GM21786 (cell line): Measurements from ENCODE around the gene B3GNT2.

Experiments used
- ATAC-seq: cut with Tn5 transposase; IDR thresholded peaks from one replicate; pipeline ENCODE4 v1.9.1; 2021; ENCODE audit not compliant: unreplicated experiment

The B3GNT2 gene

DNA sequence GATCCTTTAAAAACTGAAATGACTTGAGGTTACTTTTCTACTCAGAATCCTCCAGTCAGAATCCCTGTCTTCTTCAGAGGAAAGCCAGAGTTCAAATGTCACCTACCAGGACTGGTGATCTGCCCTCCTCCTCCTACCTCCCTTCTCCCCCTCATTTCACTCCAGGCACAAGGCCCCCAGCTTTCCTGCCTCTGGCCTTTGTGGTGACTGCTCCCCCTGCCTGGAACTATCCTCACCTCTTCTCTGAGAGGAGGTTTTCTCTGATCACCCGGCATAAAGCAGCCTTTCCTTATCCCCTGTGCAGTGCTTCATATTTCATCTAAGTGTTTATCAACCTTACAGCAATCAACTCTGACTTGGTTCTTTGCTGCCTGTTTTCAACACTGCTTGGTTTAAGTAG, 6.8 kb downstream of the B3GNT2 start:
- ATAC-seq: no peak

DNA sequence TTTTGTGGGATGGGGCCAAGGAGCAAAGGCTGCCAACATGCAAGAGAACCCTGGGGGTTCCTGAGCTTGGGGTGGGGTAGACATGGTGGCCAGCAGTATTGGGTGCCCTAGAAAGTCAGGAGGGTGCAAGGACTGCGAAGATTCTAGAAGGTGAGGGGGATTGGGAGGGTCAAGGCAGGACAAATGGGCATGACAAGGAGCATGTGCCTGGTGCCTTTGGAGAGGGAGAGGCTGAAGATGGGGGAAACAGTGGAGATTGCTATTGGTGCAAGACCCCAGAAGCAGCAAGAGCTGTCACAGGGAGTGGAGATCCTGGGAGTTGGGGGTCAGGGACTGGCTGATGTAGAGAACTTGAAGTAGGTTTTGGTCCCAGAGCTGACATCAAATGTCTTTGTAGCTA, 7.5 kb downstream of the B3GNT2 start:
- no peak for ATAC-seq

DNA sequence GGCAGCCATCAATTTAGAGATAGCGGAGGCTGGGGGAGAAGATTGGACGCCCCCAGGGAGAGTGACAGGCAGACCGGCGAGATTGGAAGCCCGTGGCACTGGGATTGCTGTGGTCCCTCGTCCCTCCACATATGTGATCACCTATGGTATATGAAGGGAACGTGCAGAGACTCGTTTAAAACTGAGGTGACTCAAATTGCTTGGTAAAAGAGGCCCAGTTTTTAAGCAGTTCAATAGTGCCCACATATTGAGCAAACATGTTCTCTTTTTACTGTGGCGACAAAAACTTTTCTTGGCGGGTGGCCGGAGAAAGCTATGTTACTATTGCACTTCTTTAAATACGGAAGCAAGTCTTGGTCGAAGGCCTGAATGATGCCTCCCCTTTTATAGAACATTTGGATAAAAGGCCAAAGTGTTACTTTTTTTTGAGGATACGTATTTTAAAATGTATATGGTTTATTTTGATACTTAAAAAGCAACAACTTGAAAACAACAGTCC, 9.1 kb downstream of the B3GNT2 start:
- no peak for ATAC-seq

DNA sequence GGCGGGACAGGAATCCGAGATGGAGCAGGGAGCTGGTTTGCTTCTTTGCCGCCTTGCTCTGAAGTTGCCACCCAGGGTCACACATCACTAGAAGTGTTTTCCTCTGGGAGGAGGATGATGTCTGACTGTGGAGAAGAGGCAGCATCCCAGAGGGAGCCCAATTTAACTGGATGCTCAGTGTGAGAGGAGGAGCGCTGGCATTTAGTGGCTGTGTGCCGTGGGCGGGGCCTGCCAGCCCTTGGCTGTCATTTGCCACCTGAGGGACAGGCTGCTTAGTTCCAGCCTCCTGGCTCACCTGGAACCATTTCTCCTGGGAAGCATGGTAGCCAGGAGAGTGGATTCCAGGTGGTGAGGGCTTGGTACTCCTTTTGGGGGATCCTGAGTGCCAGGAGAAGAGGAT, 9.6 kb downstream of the B3GNT2 start:
- no peak for ATAC-seq

DNA sequence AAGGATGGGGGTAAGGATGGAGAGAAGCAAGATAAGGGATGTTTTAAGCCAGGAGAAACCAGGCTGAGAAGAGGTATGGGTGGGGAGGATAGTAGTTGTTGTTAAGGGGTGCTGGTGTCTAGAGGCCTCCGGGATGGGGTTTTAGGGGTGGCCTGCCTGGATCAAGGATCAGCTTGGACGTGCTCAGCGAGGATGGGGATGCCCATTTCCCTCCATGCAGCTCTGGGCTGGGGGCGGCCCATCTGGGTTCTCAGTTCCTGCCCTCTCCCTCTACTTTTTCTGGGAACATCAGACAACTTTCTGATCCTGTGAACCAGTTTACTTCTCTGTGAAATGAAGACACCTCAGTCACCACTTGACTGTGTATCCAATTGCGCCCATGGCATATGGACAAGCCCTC, 10.1 kb downstream of the B3GNT2 start:
- no peak for ATAC-seq

DNA sequence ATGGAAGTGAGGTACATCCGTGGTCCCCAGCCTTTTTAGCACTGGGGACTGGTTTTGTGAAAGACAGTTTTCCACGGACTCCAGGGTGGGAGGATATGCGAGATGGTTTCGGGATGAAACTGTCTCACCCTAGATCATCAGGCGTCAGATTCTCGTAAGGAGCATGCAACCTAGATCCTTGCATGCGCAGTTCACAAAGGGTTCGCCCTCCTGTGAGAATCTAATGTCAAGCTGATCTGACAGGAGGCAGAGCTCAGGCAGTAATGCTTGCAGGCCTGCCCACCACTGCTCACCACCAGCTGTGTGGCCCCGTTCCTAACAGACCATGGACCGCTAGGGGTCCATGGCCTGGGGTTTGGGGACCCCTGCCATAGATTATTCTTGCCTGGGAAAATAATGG, 11.6 kb downstream of the B3GNT2 start:
- ATAC-seq: no peak

DNA sequence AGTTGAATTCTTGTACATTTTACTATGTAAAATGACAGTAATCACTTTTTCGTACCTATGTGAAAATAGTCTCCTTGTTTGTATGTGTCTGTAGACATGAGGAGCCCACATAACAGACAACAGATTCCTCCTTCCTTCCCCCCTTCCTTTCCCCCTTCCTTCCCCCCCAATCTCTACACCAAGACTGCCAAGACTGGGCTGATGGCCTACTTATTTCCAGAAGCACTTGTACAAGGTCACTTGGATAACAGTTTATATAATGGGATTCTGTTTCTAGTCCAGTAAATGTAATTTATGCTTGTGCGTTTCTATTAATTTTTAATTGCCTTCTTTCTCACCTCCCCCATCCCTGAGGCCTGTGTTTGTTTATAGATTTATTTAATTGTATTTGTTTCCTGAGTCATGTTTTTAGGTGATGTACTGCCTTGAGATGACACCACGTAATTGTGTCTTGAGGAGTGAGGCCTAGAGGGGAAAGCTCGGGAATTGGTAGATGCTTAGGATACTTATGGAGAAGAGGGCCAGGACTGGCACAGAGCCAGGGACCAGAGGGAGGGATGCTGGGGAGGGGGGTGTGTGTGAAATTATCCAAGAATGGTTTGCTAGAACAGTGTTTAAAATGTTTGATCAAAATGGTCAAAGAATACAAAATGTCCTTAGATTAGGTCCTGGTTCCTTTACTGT, 12.3 kb downstream of the B3GNT2 start:
- no peak for ATAC-seq

DNA sequence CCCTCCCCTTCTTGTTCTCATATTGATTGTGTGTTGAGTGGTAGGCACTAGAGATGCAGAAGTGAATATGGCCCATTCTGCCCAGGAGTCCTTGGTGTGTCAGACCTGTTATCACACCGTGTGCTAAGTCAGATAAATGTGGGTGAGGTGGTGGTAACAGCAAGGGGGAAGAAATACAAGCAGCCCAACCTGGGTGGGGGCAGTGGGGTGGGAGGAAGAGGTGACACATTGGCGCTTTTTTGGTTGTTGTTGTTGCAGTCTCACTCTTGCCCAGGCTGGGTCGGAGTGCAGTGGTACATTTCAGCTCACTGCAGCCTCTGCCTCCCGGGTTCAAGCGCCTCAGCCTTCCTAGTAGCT, 12.8 kb downstream of the B3GNT2 start:
- no peak for ATAC-seq

DNA sequence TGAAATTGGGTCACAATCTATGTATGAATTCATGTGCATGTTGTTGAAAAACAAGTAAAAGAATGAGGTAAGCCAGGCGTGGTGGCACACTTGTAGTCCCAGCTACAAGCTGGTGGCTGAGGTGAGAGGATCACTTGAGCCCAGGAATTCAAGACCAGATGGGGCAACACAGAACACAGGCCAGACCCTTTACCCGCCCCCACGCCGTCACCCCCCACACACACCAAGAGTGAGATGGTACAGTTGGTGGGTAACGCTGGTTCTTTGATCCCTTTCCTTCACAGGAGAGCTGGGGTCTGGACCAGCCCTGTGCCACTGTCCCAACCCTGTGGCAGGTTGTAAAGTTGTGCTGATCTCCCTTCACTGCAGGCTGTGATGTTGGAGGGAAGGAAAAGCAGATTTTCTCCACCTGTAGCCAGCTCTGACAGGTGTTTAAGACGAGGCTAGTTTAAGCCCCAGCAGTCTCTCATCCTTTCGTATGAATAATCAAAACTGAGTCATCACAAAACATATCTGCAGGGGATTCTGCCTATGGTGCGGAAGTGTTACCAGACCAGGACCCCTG, 13.6 kb downstream of the B3GNT2 start:
- no peak for ATAC-seq

DNA sequence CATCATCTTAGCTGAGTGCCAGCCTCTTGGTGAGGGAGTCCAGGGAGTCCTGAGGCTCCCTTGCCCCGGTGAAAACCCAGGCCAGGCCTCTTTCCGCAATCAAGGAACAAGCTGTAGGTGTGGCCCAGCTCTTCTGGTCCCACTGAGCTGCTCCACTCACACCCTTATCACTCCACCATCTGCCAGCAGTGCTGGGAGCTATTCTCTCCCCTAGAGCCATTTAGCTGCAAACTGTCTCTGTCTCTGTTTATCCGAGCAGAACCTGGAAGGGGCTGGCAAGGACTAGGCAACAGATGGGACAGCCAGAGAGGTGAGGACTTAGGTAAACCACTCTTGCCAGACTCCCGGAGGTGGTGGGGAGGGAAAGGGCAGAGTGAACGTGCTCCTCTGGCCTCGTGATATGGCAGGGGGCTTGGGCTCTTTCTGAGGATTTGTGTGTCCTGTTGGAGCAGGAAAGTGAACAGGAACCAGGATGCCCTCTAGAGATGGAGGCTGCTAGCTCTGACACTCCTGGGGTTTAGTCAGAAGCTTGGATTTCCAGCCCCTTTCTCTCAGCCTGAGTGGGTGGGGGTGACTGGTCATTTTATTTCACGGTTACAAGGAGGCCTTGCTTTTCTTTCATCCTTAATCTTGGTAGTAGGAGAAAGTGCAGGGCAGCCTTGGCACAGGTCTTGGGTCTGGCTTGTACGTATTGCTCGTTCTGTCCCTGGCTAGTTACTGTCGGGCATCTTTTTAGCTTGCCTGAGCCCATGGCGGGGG, 19.6 kb downstream of the B3GNT2 start:
- no peak for ATAC-seq

DNA sequence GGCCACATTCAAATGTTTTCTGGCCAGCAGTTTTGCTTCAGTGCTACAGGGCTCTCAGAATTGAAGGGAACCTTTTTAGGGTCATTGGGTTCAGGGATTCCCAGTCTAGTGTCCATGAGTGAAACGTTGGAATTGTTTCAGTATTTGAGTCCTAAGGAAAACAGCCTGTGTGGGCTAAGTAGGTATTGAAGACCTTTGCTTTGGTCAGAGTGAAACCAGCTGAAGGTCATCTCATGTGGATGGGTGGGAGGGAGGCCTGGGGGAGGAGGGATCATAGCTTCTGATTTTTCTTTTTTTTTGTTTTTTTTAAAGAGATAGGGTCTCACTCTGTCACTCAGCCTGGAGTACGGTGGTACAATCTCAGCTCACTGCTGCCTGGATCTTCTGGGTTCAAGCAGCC, 20.2 kb downstream of the B3GNT2 start:
- ATAC-seq: no peak

DNA sequence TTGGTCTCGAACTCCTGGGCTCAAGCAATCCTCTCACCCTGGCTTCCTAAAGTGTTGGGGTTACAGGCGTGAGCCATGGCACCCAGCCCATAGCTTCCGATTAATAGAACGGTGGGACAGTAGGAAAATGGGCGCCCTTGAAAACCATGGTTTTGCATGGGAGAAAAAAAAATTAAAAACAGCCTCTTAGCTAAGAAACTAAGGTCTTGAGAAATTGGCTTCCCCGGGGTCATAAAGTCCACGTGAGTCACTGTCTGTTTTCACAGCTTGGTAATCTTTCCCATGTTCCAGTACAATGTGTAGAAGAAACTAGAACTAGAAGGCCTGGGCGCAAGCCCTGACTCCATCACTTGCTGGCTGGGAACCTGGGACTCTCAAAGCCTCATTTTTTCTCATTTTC, 20.7 kb downstream of the B3GNT2 start:
- ATAC-seq: no peak

DNA sequence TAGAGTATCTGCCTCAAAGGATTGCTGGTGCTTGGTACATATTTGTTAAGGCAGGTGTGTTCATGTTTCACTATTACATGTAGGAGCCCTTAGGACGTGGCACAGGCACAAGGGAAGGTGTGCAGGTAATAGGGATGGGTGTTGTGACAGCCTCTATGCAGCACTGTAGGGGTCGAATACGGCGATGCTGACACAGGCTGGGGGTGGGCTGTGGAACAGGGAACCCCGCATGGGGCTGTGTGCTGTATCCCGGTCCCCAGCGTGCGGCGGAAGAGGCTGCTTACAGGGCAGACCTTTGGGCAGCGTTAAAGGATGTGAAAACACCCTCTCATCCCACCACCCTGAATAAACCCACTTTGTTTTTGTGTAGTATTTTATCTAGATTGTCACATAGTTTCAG, 21.5 kb downstream of the B3GNT2 start:
- no peak for ATAC-seq

DNA sequence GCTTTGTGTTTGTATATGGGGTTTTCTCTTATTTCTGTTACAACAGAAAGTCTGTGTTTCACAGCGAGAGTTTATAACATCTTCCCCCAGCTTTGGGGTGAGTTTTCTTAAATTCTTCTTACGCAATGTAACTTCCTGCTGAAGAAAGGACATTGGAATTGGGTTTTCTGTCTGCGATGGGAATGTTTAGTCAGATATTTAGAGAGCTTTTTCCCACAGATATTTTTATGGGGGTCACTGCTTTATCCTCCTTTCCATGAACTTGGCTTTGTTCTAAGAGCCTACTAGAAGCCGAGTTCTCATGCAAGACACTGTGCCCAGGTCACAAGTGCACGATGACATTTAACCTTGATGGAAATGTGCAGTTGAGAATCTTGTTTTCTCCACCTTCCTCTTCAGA, 22.1 kb downstream of the B3GNT2 start:
- no peak for ATAC-seq

DNA sequence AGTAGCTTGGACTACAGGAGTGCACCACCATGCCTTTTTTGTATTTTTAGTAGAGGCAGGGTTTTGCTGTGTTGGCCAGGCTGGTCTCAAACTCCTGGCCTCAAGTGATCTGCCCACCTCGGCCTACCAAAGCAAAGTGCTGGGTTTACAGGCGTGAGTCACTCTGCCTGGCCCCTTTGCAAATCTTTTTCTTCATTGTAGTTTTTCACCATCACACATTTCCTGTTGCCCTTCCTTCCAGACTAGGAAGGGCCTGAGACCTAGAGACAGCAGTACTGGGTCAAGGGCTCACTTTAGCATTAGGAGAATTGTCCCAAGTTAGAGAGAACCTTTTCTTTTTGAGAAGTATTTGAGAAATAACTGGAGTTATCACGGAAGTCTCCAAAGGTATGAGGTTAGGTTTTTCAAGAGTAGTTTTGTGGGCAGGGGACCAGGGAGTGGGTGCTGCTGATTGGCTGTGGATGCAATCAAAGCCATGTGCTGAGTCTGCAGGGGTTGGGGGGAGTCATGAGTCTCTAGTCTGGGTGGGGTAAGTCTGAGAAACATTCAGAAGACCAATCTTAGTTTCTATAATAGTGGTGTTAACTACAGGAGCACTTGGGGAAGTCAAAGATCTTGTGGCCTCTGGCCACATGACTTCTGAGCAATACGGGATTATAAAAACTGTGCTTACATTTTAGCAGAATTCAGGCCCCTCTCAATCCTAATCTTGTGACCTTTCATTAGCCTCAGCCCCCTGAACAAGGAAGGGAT, 23.7 kb downstream of the B3GNT2 start:
- no peak for ATAC-seq

DNA sequence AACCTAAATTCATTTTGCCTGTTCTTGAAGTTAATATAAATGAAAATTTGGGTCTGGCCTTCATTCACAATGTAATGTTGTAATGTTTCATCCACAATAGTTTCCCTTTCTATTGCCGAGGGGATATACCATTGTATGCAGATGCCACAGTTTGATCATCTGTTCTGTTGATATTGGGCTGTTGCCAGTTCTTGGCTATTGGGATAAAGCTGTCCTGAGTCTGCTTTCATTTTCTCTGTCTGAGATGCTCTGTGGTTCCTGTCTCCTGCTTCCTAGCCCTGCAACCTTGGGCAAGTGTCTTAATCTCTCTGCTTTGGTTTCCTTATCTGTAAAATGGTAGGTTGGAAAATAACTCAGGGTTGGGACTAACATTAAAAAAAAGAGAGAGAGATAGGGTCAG, 25.2 kb downstream of the B3GNT2 start:
- no peak for ATAC-seq

DNA sequence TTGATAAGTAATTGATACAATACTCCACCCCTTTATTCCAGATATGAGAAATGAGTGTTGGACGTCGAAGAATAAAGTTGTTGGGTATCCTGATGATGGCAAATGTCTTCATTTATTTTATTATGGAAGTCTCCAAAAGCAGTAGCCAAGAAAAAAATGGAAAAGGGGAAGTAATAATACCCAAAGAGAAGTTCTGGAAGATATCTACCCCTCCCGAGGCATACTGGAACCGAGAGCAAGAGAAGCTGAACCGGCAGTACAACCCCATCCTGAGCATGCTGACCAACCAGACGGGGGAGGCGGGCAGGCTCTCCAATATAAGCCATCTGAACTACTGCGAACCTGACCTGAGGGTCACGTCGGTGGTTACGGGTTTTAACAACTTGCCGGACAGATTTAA, 26.3 kb downstream of the B3GNT2 start:
- ATAC-seq: no peak

DNA sequence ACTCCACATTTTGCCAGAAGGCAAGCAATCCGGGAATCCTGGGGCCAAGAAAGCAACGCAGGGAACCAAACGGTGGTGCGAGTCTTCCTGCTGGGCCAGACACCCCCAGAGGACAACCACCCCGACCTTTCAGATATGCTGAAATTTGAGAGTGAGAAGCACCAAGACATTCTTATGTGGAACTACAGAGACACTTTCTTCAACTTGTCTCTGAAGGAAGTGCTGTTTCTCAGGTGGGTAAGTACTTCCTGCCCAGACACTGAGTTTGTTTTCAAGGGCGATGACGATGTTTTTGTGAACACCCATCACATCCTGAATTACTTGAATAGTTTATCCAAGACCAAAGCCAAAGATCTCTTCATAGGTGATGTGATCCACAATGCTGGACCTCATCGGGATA, 26.8 kb downstream of the B3GNT2 start:
- ATAC-seq: no peak

DNA sequence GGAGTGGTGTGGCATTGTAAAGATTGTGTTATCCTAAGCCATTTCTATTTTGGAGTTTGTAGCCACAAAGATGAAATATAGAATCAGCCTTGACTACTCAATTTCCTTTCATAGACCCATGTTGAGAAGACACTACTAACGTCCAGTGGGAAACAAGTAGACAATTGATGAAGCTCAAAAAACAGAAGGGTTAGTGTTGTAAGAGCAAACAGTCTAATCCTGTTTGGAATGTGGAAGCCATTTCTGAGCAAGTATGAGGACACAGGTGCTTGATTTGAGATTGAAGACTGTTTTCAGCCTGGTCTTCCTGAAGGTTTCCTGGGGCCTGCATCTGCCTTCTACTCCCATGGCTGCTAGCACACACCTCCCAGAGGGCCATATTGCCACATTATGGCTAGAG, 29.1 kb downstream of the B3GNT2 start:
- ATAC-seq: no peak

DNA sequence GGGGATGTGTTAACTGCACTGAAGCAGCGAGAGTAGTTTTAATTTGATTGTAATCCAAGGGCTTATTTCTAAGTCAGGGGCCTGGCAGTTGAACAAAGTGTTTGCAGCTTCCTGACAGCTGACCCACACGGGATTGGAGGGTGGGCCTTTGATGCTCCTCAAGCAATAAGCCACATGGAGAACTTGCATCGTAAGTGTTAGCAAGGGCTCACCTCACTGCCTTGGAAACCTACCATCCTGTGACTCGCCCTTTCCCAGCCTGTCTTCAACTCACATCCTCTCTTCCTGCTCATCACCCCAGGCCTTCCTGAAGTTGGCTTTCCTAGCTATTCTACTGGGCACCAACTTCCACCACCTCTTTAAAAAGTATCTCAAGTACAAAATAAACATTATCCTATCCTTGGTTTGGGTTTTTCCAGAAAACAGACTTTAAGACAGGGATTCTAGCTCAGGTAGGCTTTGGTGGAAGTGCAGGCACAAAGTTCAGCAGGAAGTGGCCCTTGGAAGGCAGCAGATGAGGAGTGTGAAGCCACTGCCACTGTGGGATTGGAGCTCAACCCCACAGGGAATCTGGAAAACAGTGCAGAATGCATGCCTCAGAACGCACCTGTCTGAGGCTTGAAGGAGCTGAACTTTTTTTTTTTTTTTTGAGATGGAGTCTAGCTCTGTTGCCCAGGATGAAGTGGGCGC, 31.6 kb downstream of the B3GNT2 start:
- no peak for ATAC-seq

DNA sequence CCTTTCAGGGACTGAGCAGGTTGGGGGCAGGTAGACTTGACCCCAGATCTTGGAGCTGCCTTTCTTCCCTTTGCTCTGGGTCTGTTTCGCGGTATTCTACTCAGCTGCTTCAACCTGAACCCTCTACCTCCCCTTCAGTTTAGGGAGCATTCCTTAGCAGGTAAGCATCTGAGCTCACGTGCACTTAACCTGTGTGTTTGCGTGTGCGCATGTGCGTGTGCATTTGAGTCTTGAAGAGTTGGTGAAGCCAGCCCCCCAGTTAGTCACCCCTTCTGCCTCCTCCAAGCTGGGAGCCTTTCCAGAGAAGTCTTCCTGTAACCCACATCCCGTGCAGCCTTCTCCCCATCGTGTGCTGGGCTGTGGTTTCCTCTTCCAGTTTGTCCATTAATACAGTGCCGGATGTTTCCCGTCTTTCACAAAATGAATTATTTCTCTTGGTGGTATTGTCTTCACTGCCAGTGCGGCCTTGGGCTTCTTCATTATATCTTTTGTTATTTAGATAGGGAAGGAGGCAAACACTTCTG, 33.2 kb downstream of the B3GNT2 start:
- no peak for ATAC-seq
